SKM-1 treated with dmso at 0.1 percent for 144 hours (cell line): Measurements from ENCODE around the gene EXOC3.
"Not testable (repeated sequence)": the region's sequence is repeated elsewhere in the genome, so short reads cannot be mapped to it uniquely, and the experiment has no call there.

Experiments used
- DNase-seq: peaks from one replicate; lab custom pipeline; 2025; ENCODE audit not compliant: unreplicated experiment; lab: John Stamatoyannopoulos, UW

Gene EXOC3

GRCh38 chr5:407051-407450 lies 35.9 kb upstream of the EXOC3 start:
- no peak for DNase-seq

GRCh38 chr5:407801-408268 lies 35.1 kb upstream of the EXOC3 start:
- DNase-seq = no peak

GRCh38 chr5:410911-411517 lies 32.0 kb upstream of the EXOC3 start:
- no peak for DNase-seq

GRCh38 chr5:411728-412127 lies 31.2 kb upstream of the EXOC3 start:
- DNase-seq = no peak

GRCh38 chr5:414991-415927 lies 27.7 kb upstream of the EXOC3 start:
- DNase-seq = not testable (repeated sequence)

GRCh38 chr5:415928-416635 lies 26.9 kb upstream of the EXOC3 start:
- DNase-seq = no peak

- DNase-seq = no peak
Measured at GRCh38 chr5:416636-416960, 26.4 kb upstream of the EXOC3 start.

- no peak for DNase-seq
Measured at GRCh38 chr5:417301-418161, 25.4 kb upstream of the EXOC3 start.

- peak; percentile 50 for DNase-seq
Measured at GRCh38 chr5:418162-419121, 24.5 kb upstream of the EXOC3 start.

GRCh38 chr5:419970-420369 lies 23.0 kb upstream of the EXOC3 start:
- no peak for DNase-seq

GRCh38 chr5:420632-421286 lies 22.2 kb upstream of the EXOC3 start:
- no peak for DNase-seq

- no peak for DNase-seq
Measured at GRCh38 chr5:421287-421880, 21.6 kb upstream of the EXOC3 start.

- no peak for DNase-seq
Measured at GRCh38 chr5:421901-422300, 21.1 kb upstream of the EXOC3 start.

GRCh38 chr5:422323-423232 lies 20.4 kb upstream of the EXOC3 start:
- no peak for DNase-seq

GRCh38 chr5:423233-423565 lies 19.8 kb upstream of the EXOC3 start:
- DNase-seq = no peak

GRCh38 chr5:423626-424261 lies 19.2 kb upstream of the EXOC3 start:
- no peak for DNase-seq

GRCh38 chr5:424301-425110 lies 18.5 kb upstream of the EXOC3 start:
- DNase-seq = peak; percentile 38
